Amygdala (tissue), 56 donors: ENCODE results near the gene CCR4.
"Not testable (repeated sequence)": the region's sequence is repeated elsewhere in the genome, so short reads cannot be mapped to it uniquely, and the experiment has no call there.

ENCODE experiments used
- DNase-seq, 56 donors: peaks; one replicate each; lab custom pipeline; 2025; lab: John Stamatoyannopoulos, UW

The CCR4 gene

DNA sequence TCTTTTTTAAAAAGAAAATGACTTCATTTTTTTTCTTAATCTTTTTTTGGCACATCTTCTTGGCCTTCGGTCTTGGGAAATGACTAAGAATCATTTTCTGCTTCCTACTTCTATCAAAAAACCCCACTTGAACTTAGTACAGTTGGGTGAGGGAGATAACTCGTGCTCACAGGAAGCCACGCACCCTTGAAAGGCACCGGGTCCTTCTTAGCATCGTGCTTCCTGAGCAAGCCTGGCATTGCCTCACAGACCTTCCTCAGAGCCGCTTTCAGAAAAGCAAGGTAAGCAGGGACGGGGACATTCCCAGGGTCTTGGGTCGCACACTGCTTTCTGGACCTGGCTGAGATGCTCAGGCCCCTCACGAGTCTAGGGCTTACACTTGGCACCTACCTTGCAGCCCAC, at the start of gene CCR4:
Gene CCR4 (plus strand): TSS at position 235 of the 402 bp plus-strand sequence. CDS start 1,779 bp downstream, outside the sequence.
- no peak for DNase-seq

DNA sequence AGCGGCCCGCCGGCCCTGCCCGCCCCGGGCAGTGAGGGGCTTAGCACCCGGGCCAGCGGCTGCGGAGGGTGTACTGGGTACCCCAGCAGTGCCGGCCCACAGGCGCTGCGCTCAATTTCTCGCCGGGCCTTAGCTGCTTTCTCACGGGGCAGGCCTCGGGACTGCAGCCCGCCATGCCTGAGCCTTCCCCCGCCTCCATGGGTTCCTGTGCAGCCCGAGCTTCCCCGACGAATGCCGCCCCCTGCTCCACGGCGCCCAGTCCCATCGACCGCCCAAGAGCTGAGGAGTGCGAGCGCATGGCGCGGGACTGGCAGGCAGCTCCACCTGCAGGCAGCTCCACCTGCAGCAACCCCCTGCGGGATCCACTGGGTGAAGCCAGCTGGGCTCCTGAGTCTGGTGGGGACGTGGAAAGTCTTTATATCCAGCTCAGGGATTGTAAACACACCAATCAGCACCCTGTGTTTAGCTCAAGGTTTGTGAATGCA, 48.5 kb upstream of the CCR4 start:
- peak in 2 of 56 donors; percentile 2 for DNase-seq

DNA sequence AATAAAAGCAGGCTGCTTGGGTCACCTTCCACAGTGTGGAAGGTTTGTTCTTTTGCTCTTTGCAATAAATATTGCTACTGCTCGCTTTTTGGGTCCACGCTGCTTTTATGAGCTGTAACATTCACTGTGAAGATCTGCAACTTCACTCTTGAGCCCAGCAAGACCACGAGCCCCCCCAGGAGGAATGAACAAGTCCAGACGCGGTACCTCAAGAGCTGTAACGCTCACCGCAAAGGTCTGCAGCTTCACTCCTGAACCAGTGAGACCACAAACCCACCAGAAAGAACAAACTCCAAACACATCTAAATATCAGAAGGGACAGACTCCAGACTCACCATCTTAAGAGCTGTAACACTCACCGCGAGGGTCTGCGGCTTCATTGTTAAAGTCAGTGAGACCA, 47.5 kb upstream of the CCR4 start:
- no peak for DNase-seq

DNA sequence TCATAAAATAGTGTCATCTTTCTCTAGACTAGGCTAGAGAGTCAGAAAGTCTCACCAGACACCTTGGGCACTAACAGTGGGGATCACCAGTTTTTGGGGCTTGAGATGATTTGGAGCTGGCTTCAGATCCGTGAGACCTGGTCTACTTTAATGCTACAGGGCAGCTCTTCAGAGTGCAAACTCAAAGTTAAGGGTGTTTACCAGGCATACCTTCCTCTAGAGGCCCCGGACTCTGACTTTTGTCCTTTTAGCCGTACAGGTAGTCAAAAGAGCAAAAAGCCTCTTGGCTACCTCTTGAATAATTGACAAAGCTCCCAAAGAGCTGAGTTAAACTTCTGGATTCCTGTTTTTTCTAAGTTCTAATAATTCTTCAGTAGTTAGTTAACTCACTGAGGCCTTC, 41.4 kb upstream of the CCR4 start:
- DNase-seq, result no peak

DNA sequence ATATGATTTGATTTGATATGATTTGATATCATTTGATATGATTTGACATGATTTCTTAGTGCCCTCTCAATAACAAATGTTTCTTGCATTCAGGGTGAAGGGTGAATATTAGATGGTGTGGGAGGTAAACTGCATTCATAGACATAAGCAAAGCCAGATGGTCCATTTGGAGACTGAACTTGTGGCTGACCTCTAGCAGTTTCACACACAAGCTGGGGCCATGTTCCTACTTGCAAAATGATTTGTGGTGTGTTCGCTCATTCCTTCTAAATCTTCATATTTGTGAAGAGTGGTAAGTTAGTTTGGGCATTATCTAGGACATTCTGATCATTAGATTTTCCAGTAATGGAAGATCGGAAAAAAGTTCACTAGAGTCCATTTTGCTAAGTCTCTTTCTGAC, 40.5 kb upstream of the CCR4 start:
- no peak for DNase-seq

DNA sequence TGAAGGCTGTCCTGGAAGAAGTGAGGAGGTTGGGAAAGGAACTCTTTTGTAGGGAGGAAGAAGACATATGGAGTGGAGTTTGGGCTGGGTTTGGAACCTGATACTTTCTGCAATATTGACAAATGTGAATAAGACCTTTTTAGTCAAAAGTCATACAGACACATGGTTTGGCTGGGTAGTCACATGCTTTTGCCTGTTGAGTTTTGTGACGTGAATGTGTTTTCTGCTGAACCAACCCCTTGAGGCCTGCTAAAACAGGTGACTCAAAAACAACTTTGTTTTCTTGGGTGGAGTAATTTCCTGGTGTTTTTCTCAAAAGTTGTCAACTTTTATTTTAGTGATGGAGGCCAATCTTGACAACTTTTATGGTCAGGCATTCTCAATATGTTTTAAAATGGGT, 39.4 kb upstream of the CCR4 start:
- no peak for DNase-seq

DNA sequence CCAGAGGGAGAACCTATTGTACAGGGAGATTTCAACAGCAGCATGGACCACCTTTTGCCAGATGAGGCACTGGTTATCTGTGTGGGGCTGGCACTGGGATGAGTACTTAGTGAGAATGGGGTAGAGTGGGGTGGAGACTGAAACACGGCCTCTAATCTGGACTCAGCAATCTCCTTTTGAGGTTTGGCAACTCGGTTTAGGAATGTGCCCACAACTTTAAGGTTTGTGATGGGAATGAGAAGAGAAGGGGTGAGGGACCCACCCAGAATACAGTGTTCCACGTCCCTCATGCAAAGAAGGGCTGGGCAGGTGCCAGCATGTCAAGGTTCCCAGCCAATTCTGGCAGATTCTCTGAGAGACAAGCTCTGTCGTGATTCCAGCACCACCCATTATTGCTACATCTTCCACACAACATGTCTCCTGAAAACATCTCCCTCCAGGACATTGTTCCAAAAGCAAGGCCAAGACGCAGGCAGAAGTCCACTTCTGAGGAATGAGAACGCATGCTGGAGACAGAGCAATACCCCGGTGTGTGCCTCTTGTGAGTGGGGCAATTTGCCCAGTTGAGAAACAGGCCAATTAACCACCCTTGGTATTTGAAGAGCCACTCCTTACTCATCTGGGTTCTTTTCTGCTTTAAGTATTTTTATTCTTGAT, 37.5 kb upstream of the CCR4 start:
- no peak for DNase-seq

DNA sequence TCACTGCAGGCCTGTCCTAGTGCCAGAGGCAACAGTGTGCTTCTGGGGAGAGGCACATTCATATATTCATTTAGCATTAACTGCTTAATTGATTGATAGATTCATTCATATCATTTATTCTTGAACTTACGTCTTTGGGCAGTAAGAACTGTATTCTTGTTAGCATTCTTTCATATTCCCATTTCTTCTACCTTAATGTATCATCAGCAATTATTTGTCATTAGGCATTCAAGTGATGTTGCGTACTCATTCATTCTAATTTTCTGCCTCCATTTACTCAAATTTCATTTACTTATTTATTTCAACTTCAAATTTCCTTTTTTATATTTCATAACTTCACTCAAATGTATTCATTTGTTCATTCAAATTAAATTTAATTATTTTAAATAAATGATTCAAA, 31.5 kb upstream of the CCR4 start:
- no peak for DNase-seq

DNA sequence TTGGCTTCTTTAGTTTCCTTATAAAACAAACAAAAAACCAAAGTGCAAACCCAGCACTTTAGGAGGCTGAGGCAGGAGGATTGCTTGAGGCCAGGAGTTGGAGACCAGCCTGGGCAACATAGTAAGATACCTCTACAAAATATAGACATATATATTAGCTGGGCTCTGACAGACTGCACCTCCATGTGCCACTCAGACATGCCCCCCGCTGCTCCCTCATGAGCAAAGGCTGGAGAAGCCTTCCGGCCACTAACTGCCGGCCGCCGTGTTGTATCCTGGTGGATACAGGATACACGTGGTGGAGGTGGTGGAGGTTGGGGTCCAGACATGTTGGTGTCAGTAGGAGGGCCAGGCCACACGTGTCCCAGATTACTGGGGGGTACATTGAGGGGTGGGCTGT, 29.4 kb upstream of the CCR4 start:
- DNase-seq, result no peak

DNA sequence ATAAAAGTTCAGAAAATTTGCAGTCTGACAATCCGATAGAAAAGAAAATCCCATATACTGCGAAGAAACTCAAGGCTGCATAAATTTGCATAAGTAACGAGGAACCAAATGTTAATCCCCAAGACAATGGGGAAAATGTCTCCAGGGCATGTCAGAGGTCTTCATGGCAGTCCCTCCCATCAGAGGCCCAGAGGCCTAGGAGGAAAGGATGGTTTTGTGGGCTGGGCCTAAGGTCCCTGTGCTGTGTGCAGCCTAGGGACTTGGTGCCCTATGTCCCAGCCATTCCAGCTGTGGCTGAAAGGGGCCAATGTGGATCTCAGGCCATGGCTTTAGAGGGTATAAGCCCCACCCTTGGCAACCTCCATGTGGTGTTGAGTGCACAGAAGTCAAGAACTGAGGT, 21.3 kb upstream of the CCR4 start:
- DNase-seq, result no peak

DNA sequence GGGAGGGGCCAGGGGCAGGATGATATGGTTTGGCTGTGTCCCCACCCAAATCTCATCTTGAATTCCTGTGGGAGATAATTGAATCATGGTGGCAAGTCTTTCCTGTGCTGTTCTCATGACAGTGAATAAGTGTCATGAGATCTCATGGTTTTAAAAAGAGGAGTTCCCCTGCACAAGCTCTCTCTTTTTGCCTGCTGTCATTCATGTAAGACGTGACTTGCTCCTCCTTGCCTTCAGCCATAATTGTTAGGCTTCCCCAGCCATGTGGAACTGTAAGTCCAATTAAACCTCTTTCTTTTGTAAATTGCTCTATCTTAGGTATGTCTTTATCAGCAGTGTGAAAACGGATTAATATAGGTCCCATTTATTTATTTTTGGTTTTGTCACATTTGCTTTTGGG, 20.2 kb upstream of the CCR4 start:
- DNase-seq, result not testable (repeated sequence)

DNA sequence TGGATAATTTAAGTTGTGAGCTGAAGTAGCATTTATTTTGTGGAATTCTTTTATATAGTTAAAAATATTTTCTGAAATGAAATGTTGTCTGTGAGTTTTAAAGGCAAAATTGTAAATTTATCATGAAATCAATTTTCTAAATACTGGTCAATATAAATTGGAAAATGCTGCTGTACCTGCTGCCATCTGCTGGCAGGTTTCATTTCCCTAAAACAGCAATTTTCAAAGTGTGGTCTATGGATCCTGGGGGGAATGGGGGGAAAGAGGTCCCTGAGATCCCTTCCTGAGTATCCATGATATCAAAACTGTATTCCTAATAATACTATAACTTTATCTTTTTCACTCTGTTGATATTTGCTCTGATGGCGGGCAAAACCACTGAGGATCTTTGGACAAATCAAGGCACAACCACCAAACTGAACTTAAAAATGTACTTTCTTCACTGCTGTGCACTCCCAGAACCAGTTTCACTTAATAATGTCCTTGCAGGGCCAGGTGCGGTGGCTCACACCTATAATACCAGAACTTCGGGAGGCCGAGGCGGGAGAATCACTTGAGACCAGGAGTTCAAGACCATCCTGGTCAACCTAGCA, 17.2 kb upstream of the CCR4 start:
- DNase-seq, result peak in 1 of 56 donors; percentile 10

DNA sequence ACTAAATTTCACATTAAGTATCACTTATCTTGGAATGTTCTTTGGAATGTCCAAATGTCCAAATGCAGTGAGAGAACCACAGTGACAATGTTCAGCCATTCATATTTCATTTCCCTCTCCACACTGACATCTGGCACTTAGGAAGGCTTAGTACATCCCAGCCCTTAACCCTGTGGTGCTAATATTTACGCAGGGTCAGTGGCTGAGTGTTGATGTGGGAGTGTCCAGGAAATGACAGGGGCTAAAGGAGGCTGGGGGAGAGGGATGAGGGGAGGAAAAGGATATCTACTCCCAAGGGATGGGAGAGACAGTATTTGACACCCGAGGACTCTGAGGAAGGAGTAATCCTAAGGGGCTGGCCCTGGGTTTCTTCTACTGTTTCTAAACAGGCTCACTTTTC, 14.1 kb upstream of the CCR4 start:
- no peak for DNase-seq

DNA sequence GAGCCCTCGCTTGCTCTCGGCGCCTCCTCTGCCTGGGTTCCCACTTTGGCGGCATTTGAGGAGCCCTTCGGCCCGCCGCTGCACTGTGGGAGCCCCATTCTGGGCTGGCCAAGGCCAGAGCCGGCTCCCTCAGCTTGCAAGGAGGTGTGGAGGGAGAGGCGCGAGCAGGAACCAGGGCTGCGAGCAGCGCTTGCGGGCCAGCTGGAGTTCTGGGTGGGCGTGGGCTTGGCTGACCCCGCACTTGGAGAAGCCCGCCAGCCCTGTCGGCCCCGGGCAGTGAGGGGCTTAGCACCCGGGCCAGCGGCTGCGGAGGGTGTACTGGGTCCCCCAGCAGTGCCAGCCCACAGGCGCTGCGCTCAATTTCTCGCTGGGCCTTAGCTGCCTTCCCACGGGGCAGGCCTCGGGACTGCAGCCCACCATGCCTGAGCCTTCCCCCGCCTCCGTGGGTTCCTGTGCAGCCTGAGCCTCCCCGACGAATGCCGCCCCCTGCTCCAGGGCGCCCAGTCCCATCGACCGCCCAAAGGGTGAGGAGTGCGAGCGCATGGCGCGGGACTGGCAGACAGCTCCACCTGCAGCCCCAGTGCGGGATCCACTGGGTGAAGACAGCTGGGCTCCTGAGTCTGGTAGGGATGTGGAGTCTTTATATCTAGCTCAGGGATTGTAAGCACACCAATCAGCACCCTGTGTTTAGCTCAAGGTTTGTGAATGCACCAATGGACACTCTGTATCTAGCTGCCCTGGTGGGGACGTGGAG, 11.7 kb upstream of the CCR4 start:
- not testable (repeated sequence) for DNase-seq

DNA sequence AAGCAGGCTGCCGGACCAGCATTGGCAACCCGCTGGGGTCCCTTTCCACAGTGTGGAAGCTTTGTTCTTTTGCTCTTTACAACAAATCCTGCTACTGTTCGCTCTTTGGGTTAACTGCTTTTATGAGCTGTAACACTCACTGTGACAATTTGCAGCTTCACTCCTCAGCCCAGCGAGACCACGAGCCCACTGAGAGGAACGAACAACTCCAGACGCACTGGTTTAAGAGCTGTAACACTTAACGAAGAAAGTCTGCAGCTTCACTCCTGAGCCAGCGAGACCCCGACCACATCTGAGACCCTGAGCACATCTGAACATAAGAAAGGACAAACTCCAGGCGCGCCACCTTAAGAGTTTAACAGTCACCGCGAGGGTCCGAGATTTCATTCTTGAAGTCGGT, 10.7 kb upstream of the CCR4 start:
- no peak for DNase-seq

DNA sequence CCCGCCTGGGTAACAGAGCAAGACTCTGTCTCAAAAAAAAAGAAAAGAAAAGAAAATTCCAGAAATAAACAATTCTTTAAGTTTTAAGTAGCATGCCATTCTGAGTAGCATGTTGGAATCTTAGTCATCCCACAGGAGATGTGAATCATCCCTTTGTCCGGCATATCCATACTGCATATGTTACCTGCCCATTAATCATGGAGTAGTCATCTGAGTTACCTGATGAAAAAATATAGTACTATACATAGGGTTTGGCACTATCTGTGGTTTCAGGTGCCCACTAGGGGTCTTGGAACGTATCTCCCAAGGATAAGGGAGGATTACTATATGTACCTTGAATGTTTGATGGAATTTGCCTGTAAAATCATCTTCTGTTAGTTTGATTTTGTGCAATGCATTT, 6.3 kb upstream of the CCR4 start:
- DNase-seq, result no peak

DNA sequence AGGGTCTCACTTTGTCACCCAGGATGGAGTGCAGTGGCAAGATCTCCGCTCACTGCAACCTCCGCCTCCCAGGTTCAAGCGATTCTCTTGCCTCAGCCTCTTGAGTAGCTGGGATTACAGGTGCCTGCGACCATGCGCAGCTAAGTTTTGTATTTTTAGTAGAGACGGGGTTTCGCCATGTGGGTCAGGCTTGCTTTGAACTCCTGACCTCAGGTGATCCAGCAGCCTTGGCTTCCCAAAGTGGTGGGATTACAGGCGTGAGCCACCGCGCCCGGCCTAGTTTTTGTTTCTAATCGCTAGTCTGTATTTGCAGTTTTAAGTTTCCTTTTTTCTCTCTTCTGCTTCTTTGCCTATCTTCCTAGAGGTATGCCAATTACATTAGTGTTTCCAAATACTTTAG, 5.8 kb upstream of the CCR4 start:
- DNase-seq, result not testable (repeated sequence)

DNA sequence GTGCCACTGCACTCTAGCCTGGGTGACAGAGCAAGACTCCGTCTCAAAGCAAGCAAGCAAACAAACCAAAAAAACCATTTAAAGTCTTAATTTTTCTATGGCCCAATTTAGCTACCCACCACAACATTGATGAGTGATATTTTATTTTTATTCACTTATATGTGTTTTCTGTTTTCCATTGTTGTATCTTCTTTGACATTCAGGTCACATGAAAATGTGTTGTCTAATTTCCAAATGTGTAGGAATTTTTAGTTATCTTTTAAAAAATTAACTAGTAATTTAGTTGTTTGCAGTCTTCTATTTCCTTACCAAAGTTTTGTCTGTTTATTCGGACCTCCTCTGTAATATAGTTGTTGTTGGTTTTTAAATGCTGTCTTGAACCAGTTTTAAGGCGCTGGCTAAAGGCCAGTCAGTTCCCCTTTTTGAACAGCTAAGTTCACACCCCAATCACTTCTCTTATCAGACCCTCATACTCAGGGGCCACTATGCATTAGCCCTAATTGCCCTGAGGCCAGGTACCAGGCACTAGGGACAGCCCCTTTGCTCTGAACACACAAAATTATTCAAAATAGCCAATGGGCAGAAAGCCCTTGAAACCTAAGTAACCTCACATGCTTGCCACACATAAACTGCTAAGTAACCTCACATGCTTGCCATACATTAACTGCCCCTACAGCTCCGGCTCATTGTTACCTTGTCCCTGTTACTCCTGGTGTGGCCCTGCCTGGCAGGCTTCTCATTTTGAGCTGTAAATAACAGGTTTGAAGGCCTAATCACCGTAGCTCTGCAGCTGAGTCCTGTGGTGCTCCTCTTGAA, 4.3 kb upstream of the CCR4 start:
- DNase-seq, result no peak

DNA sequence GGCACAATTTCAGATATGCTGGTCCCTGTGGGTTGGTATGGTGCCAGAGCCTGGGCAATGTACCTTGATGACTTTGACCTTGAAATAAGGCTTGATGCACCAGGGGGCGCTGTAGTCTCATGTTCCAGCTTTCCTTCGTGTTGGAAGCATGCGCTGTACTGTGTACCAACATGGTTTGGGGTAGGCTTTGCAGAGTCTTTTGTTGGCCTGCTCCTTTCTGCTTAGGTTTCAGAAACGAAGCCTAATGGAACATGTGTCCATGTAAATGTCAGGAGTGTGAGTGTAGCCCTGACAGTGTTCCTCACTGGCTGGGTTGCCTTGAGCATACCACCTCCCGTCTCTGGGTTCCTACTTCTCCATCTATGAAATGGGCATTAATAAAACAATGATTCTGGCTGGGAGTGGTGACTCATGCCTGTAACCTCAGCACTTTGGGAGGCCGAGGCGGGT, 3.6 kb upstream of the CCR4 start:
- DNase-seq, result peak in 38 of 56 donors; percentile 3 to 72 (median 14)

DNA sequence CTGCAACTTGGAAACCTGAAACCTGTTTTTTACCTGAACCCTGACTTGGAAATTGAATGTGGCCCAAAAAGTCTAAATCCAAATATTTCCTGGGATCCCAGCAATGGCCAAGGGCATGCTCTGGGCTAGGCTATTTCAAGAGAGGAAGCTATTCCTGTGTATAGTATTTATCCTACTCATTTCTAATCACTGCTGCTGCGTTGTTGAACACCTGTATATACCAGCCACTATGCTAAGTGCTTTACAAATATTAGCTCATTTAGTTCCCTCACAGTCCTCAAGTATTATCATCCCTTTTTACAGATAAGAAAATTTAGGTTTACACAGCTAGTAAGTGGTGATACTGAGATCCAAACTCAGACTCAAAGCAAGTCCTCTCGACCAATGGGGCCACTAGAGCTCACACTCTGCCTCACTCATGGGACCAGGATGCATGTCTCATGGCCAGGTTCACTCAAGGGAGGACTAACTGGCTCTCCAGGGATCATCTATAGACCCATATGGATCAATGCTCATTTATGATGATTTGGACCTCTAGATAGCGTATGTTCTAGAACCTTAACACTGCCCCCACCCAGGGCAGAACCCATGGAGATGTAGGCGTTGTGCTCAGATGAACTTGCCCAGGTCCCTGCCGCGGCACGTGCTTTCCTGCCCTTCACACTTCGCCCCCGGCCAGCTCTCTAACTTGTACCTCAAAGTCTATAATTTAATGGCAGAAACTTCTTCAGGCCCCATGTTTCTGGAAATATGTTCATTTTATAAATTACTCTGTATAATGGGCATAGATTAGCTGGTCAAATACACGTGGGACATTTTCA, 2.6 kb upstream of the CCR4 start:
- DNase-seq, result no peak
